SK-N-MC (cell line): ENCODE data around the gene PTPN1.

Experiments
- EZH2 ChIP-seq: fragments of 200-600 bp; sonication (generic); IDR thresholded peaks from one replicate; pipeline ENCODE4 v1.6.1; 2017; ENCODE audit warnings: antibody characterized with exemption
- POLR2AphosphoS5 ChIP-seq: IDR thresholded peaks from 2 replicates; pipeline ENCODE4 v1.6.1; 2012; ENCODE audit warnings: mild to moderate bottlenecking, low read depth, low read length, borderline replicate concordance

- TF ChIP-seq POLR2AphosphoS5 = no peak
- no peak for TF ChIP-seq EZH2
These were observed 111.0 kb downstream of the PTPN1 start for GRCh38 chr20:50621068-50621665.
